GM19023 (cell line): ENCODE results near the gene COL4A1.
A peak's percentile ranks its signal among the peaks of the same experiment; 100 is the strongest.
"Not testable (repeated sequence)": the region's sequence is repeated elsewhere in the genome, so short reads cannot be mapped to it uniquely, and the experiment has no call there.

Source experiments
- ATAC-seq: cut with Tn5 transposase; IDR thresholded peaks from one replicate; pipeline ENCODE4 v1.9.1; 2021; ENCODE audit warnings: mild to moderate bottlenecking, moderate library complexity; ENCODE audit not compliant: unreplicated experiment

COL4A1 gene

DNA sequence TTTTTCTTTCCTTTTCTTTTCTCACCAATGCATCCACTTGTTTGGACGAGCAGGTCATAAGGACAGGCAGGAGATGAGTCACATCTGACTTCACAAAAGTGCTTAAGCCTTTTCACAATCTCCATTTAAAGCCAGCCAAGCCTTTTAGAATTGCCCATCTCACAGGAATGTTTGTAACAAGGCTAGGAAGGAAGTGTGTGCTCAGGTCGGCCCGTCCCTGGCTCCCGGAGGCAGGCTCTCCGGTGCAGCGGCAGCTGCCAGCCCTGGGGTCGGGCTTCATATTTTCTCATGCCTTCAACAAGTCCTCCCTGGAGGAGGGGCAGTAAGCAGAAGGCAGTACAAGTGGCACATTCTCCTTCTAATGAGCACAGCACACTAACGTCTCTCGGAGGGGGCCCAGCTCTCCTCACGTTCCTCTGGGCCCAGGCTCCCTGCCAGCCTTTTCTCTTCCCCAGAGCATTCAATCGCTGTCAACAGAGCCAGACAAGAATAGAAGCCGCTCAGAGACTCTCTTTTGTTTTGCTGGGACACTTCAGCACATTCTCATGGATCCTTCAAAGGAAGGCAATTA is 180.5 kb downstream of the COL4A1 start:
- ATAC-seq = no peak

DNA sequence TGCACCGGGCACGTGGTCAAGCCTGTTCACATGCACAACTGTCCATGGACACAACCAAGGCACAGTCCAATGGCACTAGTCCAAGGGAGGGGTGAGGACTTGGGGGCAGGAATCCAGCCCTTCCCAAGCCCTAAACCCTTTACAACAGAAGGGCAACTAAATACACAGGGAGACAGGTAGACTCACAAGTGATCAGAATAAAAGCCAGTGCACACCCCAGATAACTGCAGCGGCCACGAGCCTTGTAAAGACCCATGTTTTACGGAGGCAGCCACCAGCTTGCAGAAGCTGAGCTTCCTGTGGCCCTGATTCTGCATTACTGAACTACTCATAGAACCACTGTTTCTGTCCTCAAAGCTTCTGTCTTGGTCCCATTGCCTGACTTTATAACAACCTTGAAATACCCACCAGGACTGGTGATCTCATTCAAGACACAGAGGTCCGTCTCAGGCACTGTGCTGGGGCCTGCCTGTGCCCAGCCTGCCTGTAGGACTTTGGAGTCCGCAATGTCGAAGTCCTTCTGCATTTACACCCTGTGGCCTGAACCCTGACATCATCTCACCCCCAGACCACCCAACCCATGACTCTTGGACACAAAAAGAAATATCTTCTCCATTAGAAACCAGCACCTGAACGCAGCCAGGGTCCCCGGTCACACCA is 181.2 kb downstream of the COL4A1 start:
- ATAC-seq = no peak

DNA sequence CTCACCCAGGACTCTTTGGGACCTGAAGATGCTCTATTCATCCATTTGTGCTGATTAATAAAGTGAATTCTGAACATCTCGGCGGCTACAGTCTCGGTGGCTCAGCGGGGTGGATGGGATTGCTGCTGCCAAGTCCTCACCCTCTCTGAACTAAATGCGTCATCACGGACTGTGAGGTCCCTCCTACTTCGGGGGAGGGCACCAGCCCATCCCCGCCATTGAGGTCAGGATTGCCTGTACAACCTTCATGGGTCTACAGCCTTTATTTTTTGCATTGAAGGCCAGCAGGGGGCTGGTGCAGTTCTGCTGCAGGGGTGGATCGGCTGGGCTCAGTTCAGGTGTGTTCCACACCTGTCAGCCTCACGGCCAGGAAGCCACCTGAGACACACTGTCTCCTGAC is 181.8 kb downstream of the COL4A1 start:
- ATAC-seq = no peak

DNA sequence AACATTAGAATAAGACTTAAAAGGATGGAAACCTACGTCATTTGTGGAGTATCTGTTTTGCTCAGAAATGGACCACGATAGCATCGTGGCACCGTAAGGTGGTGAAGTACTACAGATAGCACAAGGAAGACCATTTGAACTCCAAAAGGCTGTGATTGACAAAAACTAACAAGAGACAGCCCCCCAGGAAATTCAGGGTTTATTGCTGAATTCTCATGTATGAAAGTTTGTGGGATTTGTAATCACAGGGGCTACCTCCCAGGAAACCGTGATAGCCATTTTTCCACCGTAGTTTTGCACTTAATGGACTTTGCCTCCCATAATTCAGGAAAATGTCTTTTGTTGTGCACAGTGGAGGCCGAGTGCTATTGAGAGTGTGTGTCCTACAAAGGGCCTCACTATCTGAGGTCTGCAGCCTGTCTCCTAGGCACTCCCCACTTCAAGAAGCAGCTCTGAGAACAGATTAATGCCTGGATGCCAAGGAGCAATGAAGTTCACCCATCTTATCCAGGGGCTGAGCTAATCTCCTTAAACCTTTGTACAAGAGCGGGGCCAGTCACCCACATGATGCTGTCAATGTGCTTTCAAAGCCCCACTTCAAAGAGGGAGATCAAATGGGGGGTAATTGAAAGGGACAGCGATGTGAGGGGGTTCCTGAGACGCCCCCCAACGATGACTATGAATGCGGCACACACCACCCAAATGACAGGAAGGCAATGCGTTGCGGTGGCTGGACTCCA is 182.6 kb downstream of the COL4A1 start:
- ATAC-seq = no peak

DNA sequence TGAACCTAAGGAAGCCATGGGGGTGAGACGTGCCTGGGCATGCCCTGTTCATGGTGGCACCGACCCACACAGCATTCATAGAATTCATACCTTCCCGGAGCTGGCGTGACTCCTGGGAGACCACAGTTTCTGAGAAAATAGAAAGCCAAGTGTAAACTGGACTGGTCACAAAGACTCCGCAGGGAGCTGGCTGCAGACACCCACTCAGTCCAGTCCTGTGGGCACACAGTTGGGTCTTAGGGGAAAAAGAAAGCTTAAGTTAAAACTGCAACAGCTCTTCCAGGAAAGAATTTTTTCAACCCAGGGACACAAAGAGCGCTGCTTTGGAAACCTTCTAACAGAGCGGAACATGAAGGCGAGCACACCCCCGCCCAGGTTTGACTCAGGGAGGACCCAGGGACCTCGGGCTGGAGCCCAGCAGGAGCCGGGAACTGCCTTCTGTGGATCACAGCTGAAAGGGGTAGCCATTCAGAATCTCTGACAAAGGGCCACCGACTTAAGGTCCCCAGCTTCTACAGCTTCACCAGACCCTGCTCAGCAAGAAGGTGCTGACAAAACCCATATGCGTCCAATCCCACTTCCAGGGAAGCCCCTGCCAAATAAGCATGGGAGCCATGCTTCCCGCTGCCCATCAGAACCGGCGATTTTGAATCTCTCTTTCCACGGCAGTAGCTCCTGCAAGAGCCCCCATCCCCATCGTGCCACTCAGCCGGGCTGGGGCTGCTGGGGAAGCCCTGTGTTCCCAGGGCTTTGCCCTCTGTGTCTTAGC is 183.7 kb downstream of the COL4A1 start:
- no peak for ATAC-seq

DNA sequence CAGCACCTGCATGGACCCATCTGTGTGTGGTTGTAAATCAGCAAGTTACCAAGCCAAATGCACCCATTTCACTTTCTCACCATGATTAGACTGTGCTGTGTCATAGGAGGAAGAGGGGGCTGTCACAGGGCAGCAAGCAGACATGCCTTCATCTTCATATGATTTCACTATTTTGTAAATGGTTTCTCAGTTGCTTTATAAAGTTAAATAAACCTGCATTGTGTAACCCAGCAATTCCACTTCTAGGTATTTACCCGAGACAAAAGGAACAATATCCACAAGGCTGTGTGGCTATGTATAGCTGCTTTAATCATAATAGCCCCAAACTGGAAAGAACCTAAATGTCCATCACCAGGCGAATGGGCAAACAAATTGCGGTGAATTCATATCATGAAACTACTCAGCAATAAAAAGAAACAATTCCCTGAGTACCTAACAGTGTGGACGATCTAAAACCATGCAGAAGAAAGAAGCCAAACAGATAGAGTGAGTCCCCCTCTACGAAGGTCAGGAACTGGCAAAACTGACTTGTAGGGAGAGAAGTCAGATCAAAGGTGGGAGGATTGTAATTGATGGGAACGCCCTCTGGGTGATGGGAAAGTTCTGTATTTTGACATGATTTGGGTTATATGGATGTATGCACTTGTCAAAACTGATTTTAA is 185.4 kb downstream of the COL4A1 start:
- ATAC-seq = peak; percentile 47

DNA sequence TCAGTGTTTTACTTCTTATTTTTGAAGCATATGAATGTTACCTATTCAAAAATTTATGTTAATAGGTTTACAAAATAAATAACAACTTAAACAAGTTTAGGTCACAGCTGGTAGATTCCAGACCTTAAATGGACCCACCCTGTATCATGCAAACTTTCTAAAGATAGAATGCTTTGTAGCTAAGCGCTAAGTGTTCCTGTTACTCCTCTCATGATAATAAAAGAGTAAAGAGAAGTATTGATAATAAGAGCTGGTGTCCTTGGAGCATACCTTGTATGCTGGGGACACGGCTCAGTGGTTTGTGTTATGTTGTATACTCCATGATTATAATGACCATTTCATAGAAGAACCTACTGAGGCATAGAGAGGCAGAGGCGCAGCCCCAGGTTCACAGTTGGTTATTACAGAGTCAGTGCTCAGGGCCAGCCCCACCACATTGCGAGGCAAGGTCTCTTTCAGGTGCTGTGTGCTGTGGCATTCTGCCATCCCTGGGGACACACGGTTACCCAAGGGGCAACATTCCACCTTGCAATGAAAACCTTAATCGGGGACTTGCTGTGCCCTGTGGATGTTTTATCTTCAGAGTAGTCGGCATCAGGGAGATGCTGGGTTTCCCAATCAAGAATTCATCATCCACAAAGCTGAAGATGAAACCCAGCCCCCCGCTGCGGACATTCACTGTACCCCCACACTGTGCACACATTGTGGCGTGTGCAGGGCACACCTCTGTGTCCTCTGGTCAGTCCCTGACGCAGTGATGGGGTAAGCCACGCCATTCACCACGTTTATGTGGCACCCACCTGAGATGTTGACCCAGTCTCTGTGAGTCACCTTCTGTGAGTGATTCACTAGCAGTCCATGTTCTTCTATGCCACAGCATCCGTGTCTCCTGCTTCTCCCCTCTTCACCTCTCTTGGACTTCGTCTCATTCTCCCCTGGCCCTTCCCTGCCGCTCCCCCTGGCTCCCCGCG is 186.7 kb downstream of the COL4A1 start:
- no peak for ATAC-seq

DNA sequence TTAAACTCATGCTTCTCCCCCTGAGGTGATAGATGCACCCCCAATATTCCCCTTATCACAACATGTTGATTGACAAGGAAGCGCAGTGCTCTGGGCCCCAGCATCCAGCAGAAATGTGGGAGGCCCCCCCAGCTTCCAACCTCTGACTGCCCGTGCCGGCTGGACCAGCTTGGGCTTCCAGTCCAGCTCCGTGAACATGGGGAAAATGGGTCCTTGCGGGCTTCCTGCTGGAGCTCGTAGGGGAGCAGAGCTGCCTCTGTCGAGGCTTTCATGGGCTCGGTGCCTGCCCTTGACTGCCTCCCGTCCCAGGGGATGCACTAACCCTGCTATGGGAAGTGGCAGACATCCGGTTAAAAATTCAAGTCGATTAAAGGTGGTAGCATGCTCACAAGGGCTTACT is 188.9 kb downstream of the COL4A1 start:
- no peak for ATAC-seq

DNA sequence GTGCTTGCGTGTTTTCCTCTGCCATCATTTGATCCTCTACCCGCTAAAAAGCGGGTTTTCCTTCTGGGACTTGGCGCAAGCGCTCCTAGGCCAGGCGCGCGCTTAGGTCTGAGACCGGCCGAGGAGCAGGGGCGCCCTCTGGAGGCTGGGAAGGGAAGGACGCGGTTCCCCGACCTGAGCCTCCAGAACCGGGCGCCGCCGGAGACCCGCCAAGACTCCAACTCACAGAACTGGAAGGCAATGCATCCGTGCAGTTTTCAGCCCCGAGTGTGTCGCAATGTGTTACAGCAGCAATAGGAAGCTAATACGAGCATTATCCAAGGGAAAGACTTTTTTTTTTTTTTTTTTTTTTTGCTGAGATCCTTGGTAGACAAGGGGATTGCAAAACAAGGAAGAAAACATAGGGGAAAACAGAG is 190.9 kb downstream of the COL4A1 start:
- peak; percentile 65 for ATAC-seq

DNA sequence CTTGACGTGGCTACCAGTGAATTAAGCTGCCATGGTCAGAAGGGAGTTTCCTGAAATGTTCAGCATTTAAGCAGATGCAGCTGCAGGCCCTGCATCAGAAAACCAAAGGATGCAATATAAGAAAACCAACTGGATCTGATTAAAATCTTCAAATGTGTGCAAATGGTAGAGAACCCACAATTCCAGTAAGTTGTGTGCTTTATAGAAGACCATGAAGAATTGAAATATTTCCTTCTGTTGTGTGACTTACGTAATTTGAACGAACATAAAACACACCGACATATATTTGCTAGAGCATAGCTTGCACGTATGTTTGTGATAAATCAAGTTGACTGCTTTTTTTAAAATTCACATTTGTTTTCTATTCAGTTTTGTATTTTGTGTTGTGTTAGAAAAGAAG is 191.4 kb downstream of the COL4A1 start:
- no peak for ATAC-seq

DNA sequence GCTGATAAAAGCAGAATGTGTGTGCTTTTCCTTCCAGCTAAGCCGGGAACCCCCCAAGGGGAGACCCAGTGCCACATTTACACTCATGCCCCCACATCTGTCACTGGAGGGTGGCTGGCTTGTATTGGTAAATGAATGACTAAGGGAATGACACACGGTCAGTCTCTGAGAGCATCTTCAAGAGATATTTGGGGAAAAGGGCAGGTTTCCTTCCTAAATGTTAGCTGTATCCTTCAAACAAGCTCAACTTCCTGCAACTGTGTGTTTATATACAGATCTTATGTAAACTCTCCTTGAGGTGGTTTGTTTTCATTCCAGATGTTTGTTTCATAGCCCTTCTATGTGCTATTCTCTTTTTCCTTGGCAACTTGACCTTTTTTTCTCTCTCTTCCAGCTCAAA is 192.6 kb downstream of the COL4A1 start:
- ATAC-seq = no peak

DNA sequence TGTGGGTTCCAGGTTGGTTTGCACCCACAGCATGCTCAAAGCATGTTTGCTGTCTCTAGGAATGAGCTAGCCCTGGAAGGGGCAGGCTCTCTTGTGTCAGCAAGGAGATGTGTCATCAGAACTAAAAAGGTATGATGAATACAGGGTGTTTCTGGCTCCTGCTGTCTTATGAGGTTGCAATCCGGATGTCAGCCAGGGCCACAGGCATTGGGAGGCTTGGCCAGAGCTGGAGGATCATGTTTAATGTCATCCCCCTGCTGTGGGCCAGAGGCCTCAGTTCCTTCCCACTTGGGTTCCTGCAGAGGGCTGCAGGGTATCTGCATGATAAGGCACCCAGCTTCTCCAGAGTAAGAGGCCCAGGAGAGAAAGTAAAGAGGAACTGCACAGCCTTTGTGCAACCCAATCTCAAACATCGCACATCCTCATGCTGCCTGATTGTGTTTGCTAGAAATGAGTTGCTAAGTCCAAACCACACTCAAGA is 193.6 kb downstream of the COL4A1 start:
- no peak for ATAC-seq

DNA sequence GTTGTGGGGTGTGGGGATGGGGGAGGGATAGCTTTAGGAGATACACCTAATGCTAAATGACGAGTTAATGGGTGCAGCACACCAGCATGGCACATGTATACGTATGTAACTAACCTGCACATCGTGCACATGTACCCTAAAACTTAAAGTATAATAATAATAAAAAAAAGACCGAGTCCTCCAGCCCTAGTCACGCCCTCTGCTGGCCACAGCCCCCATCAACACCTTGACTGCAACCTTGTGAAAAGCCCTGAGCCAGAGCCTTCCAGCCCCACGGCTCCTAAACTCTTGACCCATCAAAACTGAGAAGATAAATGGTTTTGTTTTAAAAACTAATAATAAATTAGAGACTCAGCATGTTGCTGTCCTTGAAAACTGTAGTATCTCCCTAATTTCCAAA is 194.6 kb downstream of the COL4A1 start:
- not testable (repeated sequence) for ATAC-seq

DNA sequence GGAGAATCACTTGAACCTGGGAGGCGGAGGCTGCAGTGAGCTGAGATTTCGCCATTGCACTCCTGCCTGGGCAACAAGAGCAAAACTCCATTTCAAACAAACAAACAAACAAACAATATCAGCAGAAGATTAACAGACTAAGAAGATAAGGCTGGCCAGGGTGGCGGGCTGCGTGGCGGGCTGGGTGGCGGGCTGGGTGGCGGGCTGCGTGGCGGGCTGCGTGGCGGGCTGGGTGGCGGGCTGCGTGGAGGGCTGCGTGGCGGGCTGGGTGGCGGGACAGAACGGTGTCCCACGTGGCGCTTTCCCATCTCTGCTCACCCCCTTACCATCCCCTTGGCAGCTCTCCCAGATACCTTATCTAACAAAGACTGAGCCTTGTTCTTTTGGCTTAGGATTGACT is 196.2 kb downstream of the COL4A1 start:
- ATAC-seq = no peak

DNA sequence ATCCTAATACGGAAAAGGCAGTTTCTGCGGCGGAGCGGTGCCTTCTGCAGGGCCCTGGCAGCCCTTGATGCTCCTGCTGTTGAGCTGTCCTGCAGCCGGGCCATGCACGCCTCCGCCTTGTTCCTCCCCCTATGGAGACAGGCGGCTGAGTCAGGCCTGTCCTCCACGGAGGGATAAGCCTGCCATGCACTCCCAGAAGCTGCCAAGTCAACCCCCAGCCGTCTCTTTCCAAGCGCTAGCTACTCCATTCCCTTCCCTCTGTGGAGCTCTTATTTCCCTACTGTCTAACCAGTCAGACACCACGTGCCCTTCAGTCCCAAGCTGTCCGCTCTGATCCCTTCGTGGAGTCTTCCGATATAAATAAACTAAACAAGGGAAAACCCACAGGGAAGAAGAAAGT is 197.0 kb downstream of the COL4A1 start:
- no peak for ATAC-seq

DNA sequence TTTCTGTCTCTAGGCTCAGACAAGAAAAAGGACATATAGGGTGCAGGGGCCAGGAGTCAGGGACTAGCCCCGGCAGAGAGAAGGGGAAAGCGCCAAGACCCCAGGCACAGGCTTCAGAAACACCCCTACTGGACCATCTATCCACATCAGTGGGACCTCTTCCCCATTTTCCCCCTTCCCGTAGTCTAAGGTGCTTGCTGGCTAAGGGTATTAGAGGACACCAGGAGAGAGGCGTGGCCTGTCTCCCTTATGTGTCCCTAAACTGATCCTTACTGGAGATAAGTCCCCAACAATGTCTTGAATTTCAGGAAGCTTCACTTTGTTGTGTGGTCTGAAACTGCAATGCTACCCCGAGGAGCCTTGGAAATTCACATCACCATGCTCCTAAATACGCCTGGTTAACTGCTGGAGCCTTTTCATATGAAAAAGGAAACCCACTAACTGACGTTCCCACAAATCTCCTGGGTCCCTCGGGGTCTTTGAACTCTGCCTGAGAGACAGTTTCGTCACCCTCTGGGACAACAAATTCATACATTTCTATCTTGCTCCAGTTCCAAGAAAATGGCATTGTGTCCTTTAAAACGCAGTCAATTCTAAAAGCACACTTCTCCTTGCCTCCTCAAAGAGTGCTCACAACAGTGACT is 197.7 kb downstream of the COL4A1 start:
- ATAC-seq = no peak

DNA sequence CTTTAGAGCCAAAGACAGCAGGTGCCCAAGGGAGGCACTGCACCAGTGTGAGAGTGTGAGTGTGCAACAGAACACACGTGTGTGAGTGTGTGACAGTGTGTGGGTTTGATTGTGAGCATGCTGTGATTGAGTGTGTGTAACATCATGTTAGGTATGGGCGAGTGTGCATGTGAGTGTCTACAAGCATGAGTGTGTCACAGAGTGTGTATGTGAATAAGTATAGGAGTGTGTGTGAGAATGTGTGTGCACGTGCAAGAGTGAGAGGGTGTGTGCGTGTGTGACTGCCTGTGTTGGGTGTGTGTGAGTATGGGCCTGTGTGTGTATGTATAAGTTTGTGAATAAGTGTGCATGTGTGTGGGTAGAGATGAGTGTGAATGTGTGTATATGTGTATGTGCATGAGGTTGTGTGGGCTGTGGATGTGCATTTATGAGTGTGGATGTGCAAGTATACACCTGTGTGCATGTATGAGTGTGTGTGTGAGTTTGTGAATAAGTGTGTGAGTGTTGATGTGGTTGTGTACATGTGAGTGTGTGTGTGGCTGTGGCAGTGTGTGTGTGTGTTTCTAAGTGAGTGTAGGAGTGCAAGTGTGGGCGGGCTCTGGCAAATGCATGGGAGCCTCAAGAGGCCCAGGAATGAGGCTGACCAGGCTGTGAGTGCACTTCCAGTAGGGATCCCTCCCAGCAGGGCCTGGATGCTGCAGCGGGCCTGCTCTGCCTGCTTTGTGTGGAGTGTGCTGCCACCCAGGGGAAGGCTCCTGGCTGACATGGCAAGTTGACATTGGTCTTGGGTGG is 198.4 kb downstream of the COL4A1 start:
- no peak for ATAC-seq

DNA sequence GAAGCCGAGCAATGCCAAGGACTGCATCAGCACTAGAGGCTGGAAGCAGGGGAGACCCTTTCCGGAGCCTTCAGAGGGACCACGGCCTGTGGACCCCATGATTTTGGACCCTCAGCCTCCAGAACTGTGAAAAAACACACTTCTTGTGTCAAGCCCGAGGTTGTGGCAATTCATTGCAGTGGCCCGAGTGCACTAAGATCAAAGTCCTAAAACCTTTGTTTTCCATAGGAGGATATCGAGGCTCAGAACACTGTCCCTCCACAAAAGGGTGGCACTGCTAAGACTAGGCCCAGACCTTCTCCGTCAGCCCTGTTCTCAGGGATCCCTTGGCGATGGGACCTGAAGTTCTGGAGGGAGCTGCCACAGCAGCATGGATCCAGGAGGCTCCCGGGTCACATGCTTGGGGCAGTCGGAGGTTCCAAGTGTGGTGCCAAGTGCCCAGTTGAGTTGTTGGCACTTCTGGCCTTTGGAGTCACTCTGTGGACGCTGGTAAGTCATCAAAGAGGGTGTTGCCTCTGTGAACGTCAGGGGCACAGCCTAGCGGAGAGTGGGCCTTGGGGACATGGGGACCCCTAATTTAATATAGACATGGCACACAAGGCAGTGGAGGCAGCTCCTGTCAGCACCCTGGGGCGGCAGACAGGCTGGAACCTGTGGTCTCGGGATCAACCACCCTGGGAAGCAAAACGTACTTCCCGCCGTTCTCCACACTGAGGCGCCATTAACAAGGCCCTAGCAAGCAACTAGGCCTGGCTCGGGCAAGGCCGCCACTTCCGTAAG is 199.2 kb downstream of the COL4A1 start:
- ATAC-seq = no peak
